ENCODE results near the gene ING4. TPM values are rescaled to one million over a fixed set of nuclear protein-coding genes. Genes with fewer than 3 reads are reported as not detected.

The ING4 gene
- 39.3 TPM in 2 replicates for total RNA-seq

GRCh38 chr12:6662906-6663742, at the start of gene ING4:
TSS of gene ING4 (minus strand) at chr12:6663119. CDS start at chr12:6663101, 18 bp downstream.

GRCh38 chr12:6700646-6701051, 37.7 kb upstream of the ING4 start, which contains the start of gene PIANP:
TSS of gene PIANP (minus strand) at chr12:6700815. CDS start at chr12:6698061, 2,754 bp downstream.

GRCh38 chr12:6688999-6689882, 26.3 kb upstream of the ING4 start, which contains the start of gene ZNF384:
TSS of gene ZNF384 (minus strand) at chr12:6689375. CDS start at chr12:6679520, 9,855 bp downstream.

GRCh38 chr12:6647083-6647604, 15.8 kb downstream of the ING4 start, which contains the start of gene ACRBP:
TSS of gene ACRBP (minus strand) at chr12:6647432. CDS start at chr12:6647366, 66 bp downstream.

GRCh38 chr12:6635856-6636531, 26.9 kb downstream of the ING4 start, which contains the start of gene LPAR5:
TSS of gene LPAR5 (minus strand) at chr12:6635959. CDS start at chr12:6621248, 14,711 bp downstream.

Other genes with a start within 250 kb of the ING4 start
- gene CD27, start 218.2 kb downstream of the ING4 start, total RNA-seq, result not detected in 2 replicates
- gene TAPBPL, start 211.1 kb downstream of the ING4 start, total RNA-seq, result 15.4 and 18.6 TPM in 2 replicates
- gene VAMP1, start 192.4 kb downstream of the ING4 start, total RNA-seq, result 5.1 and 10.3 TPM in 2 replicates
- 74.1 and 85.0 TPM in 2 replicates for gene MRPL51, start 169.9 kb downstream of the ING4 start, total RNA-seq
- 85.5 and 166 TPM in 2 replicates for gene NCAPD2, start 169.0 kb downstream of the ING4 start, total RNA-seq
- gene GAPDH, start 128.6 kb downstream of the ING4 start, total RNA-seq, result 4,305 and 4,799 TPM in 2 replicates
- 19.7 and 21.0 TPM in 2 replicates for gene IFFO1, start 107.1 kb downstream of the ING4 start, total RNA-seq
- gene NOP2, start 94.8 kb downstream of the ING4 start, total RNA-seq, result 19.3 and 21.8 TPM in 2 replicates
- 125 and 162 TPM in 2 replicates for gene CHD4, start 55.7 kb downstream of the ING4 start, total RNA-seq
- gene LPAR5, start 27.2 kb downstream of the ING4 start, total RNA-seq, result not detected in 2 replicates
- 0.10 and 0.31 TPM in 2 replicates for gene ACRBP, start 15.7 kb downstream of the ING4 start, total RNA-seq
- 20.0 and 20.5 TPM in 2 replicates for gene ZNF384, start 26.3 kb upstream of the ING4 start, total RNA-seq
- gene PIANP, start 37.7 kb upstream of the ING4 start, total RNA-seq, result not detected in 2 replicates
- 74.9 and 87.5 TPM in 2 replicates for gene COPS7A, start 60.9 kb upstream of the ING4 start, total RNA-seq
- 124 and 127 TPM in 2 replicates for gene MLF2, start 90.0 kb upstream of the ING4 start, total RNA-seq
- gene PTMS, start 103.2 kb upstream of the ING4 start, total RNA-seq, result 203 and 226 TPM in 2 replicates
- 0.06 and 0.10 TPM in 2 replicates for gene LAG3, start 109.4 kb upstream of the ING4 start, total RNA-seq
- gene CD4, start 126.4 kb upstream of the ING4 start, total RNA-seq, result 0.49 and 0.75 TPM in 2 replicates
- 1.0 and 2.2 TPM in 2 replicates for gene GPR162, start 158.7 kb upstream of the ING4 start, total RNA-seq
- gene P3H3, start 165.3 kb upstream of the ING4 start, total RNA-seq, result 66.9 and 86.2 TPM in 2 replicates
- 0.20 and 2.4 TPM in 2 replicates for gene GNB3, start 177.8 kb upstream of the ING4 start, total RNA-seq
- 0.88 and 1.8 TPM in 2 replicates for gene CDCA3, start 188.2 kb upstream of the ING4 start, total RNA-seq
- gene USP5, start 189.0 kb upstream of the ING4 start, total RNA-seq, result 43.2 and 48.2 TPM in 2 replicates
- 800 and 891 TPM in 2 replicates for gene TPI1, start 204.4 kb upstream of the ING4 start, total RNA-seq
- 8.2 and 8.3 TPM in 2 replicates for gene SPSB2, start 210.2 kb upstream of the ING4 start, total RNA-seq
- gene LRRC23, start 241.7 kb upstream of the ING4 start, total RNA-seq, result 7.3 and 16.7 TPM in 2 replicates

Measured in cardiac ventricle fibroblast (primary cell).